Sigmoid colon (tissue), 4 donors: Measurements from ENCODE around the gene ABCA12.

Source experiments
- CTCF ChIP-seq, 4 experiments: fragments of 450-650 bp in 3 of 4; fragments of 200-600 bp in 1 of 4; IDR thresholded peaks; one replicate each; pipeline ENCODE4 v1.5.1; 2016 to 2019; ENCODE audit warnings: antibody characterized with exemption in 4 of 4, mild to moderate bottlenecking in 3 of 4, moderate library complexity in 2 of 4
- EP300 ChIP-seq, 4 donors: sonication (generic); formaldehyde crosslinking; IDR thresholded peaks; one replicate each; pipeline ENCODE4 v1.6.1; 2017; ENCODE audit warnings: antibody characterized with exemption in 4 of 4

GRCh38 chr2:215066124-215066523, 72.3 kb downstream of the ABCA12 start:
- TF ChIP-seq CTCF (IDR thresholded peaks at IDR 0.05) (no peak), EP300 (IDR thresholded peaks at IDR 0.05) (no peak)
